Limb (tissue), 2 donors: ENCODE results near the gene HLA-DRB1.
"Not testable (repeated sequence)": the region's sequence is repeated elsewhere in the genome, so short reads cannot be mapped to it uniquely, and the experiment has no call there.

Source experiments
- DNase-seq, 2 donors: peaks; one replicate each; pipeline ENCODE4 v3.0.0-alpha.2; 2016; ENCODE audit errors: extremely low spot score in 2 of 2

The HLA-DRB1 gene

DNA sequence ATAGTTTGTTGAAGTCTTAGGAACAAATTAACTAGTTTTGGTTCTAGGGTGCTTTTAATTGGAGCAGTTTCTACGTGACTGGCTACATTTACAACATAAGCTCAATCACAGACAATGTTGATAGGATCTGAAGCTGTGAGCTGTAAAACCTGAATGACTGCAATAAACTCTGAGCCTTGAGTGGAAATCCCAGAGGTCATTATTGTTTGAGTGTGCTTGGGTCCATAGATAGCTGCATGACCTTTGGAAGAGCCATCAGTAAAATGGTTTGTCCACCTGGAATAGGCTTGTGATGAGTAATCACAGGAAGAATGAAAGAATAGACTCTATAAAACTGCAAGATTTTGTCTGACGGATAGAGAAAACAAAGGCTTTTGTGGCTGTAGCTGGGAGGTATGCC is 26.7 kb downstream of the HLA-DRB1 start:
- no peak for DNase-seq

DNA sequence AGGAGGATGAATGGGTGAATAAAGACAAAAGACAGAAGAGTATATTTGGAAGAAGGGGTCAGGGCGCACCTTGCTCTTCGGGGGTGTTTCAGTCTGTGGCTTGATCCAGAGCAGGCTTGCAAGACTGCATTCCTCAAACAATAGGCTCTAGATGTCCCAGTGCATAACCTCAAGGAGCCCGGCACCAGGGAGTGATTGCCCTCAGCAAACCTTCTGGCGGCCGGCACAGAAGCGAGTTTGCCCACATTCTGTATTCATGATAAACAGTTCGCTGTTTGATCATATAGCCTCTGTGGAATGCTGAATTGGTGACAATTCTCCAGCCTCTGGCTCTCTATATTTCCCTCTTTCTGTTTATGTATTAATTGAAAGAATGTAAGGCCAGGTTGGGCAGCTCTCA is 29.9 kb downstream of the HLA-DRB1 start:
- no peak for DNase-seq

DNA sequence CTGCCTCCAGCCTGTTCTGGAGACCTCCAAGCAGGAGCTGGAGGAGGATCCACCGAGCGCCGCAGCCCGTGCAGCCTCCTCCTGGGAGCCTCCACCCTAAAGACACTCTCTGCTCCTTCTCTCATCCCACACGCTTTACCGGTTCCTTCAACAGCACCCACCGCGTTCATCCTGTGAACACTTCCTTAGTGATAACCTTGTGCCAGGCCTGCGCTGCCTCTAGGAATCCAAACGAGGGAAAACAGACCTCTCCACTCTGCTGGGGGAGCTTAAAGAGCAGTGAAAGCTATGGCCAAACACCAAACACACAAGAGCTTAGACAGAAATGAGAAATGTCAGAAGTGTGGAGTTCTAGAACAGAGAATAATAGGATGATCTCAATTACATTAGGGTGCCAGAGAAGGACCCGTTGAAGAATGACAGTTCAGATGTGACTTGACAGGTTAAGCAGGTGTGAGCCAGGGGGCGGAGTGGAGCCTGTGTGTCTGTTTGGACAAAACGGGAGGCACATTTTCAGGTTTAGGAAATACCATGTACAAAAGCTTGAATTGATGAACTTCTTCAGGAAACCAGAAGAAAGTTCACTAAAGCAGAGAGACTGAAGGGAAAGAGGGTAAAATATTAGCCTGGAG is 31.1 kb downstream of the HLA-DRB1 start:
- DNase-seq: no peak

DNA sequence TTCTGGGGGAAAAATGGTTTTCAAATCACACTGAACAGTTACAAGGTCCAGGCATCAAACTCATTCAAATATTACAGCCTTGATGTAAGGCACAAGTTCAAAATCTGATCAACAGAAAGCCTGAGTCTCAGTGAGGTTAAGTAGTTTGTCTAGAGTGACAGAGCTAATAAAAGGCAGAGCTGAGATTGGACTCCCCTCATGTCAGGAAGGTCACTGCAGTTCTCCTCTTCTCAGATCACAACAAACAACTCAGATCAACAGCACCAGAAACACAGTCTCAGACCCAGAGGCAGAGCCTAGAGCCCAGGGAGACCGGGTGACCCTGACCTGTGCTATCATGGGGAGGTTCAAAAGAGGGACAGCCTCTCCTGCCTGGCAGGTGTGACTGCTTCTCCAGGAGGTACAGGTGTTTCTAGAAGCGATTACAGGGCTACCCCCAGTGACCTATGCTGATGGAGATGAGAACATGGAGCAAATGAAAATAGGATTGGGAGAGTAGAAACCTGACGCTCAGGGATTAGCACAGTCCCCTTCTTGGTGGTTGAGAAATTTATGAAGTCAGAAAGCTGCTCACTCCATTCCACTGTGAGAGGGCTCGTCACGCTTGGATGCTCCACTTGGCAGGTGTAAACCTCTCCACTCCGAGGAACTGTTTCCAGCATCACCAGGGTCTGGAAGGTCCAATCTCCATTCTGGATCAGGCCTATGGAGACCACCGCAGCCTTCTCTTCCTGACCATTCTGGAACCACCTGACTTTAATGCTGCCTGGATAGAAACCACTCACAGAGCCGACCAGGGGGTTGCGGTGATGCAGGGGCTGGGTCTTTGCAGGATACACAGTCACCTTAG is 35.3 kb downstream of the HLA-DRB1 start:
- DNase-seq: no peak

- no peak for DNase-seq
These were observed 36.5 kb downstream of the HLA-DRB1 start for GRCh38 chr6:32553037-32553742.

DNA sequence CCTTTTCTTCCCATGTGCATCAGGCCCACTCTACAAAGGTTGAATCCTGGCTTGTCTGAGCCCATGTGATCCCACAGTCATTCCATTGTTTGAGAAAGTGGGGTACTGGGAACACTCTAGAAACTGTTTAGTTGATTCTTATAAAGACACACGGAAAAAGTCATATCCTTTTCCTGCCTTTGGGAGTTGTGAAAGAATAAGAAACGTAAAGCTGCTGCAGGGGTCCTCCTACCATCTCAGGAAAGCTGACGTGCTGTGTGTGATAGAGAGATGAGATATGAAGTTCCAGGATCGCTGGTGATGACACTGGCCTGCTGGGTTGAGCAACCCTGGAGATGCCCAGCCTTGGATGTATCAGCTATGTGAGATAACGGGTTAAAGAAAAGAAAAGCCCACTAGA is 38.2 kb downstream of the HLA-DRB1 start:
- DNase-seq: no peak

- DNase-seq: no peak
These were observed 49.8 kb downstream of the HLA-DRB1 start for GRCh38 chr6:32539839-32540238.

DNA sequence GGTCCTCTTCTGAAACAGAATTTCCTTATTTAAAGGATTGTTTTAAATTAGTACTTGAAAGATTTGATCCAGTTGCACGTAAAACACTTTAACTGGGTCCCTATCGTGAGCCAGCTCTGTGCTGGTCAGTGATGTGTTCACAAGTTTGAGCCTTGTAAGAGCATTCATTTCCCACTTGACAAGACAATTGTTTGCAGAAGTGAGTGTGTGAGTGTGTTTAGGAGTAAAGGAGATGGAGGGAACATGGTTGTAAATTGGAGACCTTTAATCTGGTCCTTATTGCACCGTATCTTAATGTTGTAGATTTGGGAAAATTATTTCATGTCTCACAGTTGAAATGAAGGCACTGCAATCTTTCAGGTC is 59.2 kb downstream of the HLA-DRB1 start:
- not testable (repeated sequence) for DNase-seq

DNA sequence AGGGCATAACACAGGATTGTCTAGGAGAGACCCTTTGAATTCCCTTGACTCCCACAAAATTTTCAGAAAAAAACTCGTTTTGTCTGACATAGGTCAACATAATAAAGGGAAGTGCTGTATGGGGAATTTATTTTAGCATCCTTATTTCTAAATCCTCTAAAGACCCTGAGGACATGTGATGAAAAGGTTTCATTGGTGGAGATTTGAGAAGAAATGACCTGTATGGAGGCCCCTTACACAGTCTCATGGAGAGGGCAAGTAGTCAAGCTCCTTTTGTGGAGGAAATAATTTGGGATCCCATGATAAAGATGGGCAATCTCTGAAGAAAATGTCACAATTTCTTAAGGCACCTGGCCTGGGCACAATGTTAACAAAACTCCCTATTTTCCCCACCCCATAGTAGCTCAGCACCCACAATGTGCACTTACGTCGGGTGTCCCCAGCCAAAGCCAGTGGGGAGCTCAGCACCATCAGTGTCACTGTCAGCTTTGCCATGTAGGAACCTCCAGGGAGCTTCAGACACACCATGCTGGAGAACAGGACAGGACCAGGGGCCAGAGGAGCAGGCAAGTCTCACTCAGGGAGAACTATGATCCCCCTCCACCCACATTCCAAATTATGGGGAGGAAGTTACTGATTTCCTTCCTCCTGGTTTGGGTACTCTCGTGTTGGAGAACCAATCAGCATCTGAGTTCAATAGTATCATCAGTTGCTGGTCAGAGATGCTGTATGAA is 59.8 kb downstream of the HLA-DRB1 start, which contains the start of gene HLA-DRB5:
TSS of gene HLA-DRB5 (minus strand) at position 591 of the 734 bp plus-strand sequence. CDS start at position 528, 63 bp downstream.
- DNase-seq: no peak
